ENCODE measurements around the gene CERS5.
A peak's percentile ranks its signal among the peaks of the same experiment; 100 is the strongest.

The CERS5 gene, protein sequence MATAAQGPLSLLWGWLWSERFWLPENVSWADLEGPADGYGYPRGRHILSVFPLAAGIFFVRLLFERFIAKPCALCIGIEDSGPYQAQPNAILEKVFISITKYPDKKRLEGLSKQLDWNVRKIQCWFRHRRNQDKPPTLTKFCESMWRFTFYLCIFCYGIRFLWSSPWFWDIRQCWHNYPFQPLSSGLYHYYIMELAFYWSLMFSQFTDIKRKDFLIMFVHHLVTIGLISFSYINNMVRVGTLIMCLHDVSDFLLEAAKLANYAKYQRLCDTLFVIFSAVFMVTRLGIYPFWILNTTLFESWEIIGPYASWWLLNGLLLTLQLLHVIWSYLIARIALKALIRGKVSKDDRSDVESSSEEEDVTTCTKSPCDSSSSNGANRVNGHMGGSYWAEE

DNA sequence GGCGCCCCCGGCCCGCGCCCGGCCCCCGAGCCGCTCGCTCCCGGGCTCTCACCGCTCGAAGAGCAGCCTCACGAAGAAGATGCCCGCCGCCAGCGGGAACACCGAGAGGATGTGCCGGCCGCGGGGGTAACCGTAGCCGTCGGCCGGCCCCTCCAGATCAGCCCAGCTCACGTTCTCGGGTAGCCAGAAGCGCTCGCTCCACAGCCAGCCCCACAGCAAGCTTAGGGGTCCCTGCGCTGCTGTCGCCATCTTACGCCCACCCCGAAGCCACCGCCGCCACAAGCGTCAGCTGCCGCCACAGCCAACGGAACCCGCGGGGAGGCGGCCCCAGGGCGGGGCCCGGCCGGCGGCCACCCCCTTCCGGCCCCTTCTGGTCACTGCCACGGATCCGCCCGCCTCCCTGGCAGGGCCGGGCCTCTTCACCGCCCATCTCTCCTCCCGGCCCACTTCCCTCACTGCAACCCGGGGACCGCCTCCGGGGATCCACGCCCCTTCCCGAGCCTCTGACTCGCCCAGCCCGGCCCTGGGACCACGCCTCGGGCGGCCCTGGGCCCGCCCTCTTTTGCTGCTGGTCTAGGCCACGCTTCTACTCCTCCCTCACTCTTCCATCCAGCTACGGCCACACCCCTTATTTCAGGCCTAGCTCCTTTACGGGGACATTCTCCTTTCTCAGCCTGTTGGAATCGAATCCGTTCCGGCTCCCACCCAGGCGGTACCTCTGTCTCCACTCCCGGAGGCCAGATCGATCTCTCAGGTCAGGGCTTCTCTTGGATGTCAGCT, at the start of gene CERS5:
TSS of gene CERS5 (minus strand) at position 321 of the 780 bp plus-strand sequence. CDS start at position 249, 72 bp downstream.
- peak; percentile 99 for DNase-seq (ENCODE audit: low spot score)
- in situ Hi-C loops (cut with MboI; ENCODE audit: low sequenced_read_pairs, unreplicated experiment), result no loop called here
- TF ChIP-seq, protein P1, sequence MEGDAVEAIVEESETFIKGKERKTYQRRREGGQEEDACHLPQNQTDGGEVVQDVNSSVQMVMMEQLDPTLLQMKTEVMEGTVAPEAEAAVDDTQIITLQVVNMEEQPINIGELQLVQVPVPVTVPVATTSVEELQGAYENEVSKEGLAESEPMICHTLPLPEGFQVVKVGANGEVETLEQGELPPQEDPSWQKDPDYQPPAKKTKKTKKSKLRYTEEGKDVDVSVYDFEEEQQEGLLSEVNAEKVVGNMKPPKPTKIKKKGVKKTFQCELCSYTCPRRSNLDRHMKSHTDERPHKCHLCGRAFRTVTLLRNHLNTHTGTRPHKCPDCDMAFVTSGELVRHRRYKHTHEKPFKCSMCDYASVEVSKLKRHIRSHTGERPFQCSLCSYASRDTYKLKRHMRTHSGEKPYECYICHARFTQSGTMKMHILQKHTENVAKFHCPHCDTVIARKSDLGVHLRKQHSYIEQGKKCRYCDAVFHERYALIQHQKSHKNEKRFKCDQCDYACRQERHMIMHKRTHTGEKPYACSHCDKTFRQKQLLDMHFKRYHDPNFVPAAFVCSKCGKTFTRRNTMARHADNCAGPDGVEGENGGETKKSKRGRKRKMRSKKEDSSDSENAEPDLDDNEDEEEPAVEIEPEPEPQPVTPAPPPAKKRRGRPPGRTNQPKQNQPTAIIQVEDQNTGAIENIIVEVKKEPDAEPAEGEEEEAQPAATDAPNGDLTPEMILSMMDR (IDR thresholded peaks at IDR 0.05; ENCODE audit: borderline replicate concordance, control extremely low read depth, extremely low read depth, insufficient read depth, missing control alignments), result no peak

DNA sequence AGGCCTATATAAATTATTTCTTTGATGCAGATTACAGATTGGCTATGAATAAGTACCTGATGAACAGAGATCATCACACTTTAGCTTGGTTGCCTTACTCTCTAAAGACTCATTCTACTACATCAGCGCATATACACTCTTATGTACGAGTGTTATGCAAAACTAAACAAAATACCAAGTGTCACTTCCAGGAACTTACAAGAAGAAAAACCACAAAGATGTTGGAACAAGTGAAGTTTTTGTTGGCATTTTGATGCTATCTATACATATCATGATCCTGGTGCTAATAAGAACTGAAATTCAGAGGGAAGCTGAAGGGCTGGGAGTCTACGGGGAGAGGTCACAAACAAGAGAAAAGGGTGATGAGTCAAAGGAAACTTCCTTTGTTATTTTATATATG, 47.9 kb upstream of the CERS5 start:
- no peak for DNase-seq (ENCODE audit: low spot score)
- in situ Hi-C loops (cut with MboI; ENCODE audit: low sequenced_read_pairs, unreplicated experiment), result no loop called here
- TF ChIP-seq, protein P1 (IDR thresholded peaks at IDR 0.05; ENCODE audit: borderline replicate concordance, control extremely low read depth, extremely low read depth, insufficient read depth, missing control alignments), result no peak

DNA sequence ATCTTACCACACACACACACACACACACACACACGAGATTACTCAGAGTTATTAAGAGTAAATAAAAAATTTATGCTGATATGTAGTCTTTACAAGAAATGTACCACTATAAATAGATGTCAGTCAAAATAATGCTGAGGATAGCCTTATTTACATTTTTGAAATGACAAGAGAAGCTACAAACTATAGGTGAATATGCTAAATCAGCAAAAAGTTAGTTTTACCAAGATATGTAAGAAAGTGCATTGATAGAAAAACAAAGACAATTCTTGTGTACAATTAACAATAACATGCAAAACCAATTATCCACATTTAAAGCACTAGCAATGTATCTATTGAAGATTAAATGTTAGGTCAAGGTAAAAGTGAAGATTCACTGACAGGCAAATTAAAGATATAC, 46.8 kb upstream of the CERS5 start:
- in situ Hi-C loops (cut with MboI; ENCODE audit: low sequenced_read_pairs, unreplicated experiment), result no loop called here
- TF ChIP-seq, protein P1 (IDR thresholded peaks at IDR 0.05; ENCODE audit: borderline replicate concordance, control extremely low read depth, extremely low read depth, insufficient read depth, missing control alignments), result no peak
- no peak for DNase-seq (ENCODE audit: low spot score)

DNA sequence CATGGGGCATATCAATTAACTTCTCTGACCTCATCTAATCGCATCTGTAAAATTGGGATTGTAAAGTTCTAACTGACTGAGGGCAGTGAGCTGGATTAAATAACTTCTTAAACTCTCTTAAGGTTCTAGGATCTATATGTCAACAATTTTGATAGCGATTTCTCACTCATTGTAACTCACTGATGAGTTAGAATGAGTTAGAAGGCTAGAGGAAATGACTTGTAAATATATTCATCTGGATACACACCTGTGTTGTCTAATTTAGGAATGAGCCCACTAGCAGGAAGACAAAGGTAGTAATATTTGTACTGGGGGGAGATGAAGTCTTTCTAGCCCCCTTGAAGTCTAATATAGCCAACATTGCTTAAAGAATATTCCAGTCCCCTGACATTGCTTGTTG, 46.3 kb upstream of the CERS5 start:
- in situ Hi-C loops (cut with MboI; ENCODE audit: low sequenced_read_pairs, unreplicated experiment), result no loop called here
- TF ChIP-seq, protein P1 (IDR thresholded peaks at IDR 0.05; ENCODE audit: borderline replicate concordance, control extremely low read depth, extremely low read depth, insufficient read depth, missing control alignments), result no peak
- DNase-seq (ENCODE audit: low spot score), result no peak

DNA sequence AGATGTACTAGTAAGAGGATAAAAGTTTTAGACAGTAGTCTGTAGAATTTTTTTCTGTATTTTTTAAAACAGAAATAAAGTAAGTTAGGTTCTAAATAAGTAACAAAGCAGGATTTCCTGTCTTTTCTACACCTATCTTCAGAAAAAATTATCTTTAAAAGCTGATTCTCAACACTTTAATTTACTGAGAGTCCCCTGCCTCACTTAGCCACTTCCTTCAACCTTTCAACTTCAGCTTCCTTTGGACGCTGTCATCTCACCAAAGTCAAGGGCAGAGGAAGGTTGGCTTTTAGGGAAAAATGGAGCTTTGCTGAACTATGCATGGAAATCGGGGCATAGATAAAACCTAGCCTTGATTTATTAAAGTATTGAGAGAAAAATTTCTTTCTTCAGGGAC, 44.9 kb upstream of the CERS5 start:
- TF ChIP-seq, protein P1 (IDR thresholded peaks at IDR 0.05; ENCODE audit: borderline replicate concordance, control extremely low read depth, extremely low read depth, insufficient read depth, missing control alignments), result no peak
- in situ Hi-C loops (cut with MboI; ENCODE audit: low sequenced_read_pairs, unreplicated experiment), result no loop called here

DNA sequence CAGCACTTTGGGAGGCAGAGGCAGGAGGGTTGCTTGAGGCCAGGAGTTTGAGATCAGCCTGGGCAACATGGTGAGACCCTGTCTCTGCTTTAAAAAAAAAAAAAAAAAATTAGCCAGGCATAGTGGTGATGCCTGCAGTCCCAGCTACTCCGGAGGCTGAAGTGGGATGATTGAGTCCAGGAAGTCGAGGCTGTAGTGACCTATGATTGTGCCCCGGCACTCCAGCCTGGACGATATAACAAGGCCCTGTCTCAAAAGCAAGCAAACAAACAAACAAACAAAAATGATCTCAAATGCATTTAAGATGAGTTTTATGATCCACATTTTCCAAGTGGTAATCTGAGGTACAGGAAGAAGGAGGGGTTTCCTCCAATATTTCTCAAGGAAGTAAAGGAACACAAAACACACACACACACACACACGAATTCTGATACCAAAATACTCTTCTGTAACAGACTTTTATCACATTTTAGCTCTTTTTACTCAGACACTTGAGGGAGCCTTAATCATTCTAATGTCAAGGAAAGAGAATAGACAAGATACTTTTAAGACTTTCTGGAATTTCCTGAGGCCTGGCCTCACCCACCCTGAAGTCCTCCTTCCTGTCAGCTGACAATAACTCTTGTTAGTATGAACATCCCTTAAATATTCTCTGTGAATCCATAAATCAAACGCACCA, 44.4 kb upstream of the CERS5 start:
- no peak for DNase-seq (ENCODE audit: low spot score)
- TF ChIP-seq, protein P1 (IDR thresholded peaks at IDR 0.05; ENCODE audit: borderline replicate concordance, control extremely low read depth, extremely low read depth, insufficient read depth, missing control alignments), result no peak
- in situ Hi-C loops (cut with MboI; ENCODE audit: low sequenced_read_pairs, unreplicated experiment), result no loop called here

More for the DNA sequence above, 44.9 kb upstream of the CERS5 start:
- DNase-seq (ENCODE audit: low spot score), result no peak

All from GM13976 (cell line).